Uterus (tissue), 2 donors: Measurements from ENCODE around the gene GTPBP2.

ENCODE experiments used
- POLR2A ChIP-seq, 2 donors: fragments of 450-650 bp; IDR thresholded peaks; one replicate each; pipeline ENCODE4 v1.6.1; 2016; ENCODE audit warnings: antibody characterized with exemption in 2 of 2, mild to moderate bottlenecking in 1 of 2, moderate library complexity in 1 of 2
- TF ChIP-seq, protein P1 (sequence below), 4 experiments: fragments of 200-600 bp in 2 of 4; fragments of 450-650 bp in 2 of 4; sonication (generic) in 2 of 4; IDR thresholded peaks; one replicate each; pipeline ENCODE4 v1.5.1; 2016 to 2019; ENCODE audit warnings: antibody characterized with exemption in 4 of 4, mild to moderate bottlenecking in 2 of 4, moderate library complexity in 1 of 4

DNA sequence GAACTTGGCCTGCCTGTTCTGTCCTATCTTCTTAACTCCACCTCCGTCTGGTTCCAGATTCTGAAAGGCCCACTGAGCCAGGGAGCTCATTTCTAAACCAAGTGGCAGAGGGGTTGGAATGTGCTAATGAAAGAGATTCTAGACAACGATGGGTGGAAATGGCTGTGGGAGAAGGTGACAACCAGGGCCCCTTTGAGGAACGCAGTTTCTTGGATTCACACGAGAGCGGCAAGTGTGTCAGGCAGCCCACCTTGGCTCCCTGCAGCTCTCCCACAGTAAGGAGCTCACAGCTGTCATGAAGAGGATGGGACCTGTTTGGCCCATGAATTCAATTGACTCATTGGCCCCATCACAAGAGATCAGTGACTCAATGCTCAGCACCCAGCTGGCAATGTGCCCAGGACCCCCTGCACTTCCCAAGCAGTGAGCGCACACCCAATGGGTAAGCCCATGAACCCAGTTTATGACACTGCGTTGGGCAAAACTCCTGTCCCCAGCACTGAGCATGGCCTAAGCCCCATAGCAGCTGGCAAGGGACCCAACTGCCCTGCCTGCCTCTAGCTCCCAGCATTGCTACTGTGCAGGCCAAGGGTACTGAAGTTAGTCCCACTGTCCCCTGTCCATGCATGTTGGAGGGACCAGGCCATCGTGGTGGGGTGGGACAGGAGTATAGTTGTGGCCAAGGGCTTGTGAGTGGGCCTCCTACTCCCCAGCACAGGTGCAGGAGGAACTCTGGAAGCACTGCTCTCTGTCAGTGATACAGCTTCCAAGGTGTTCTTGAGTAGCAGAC lies 42.1 kb upstream of the GTPBP2 start:
- TF ChIP-seq, protein P1, sequence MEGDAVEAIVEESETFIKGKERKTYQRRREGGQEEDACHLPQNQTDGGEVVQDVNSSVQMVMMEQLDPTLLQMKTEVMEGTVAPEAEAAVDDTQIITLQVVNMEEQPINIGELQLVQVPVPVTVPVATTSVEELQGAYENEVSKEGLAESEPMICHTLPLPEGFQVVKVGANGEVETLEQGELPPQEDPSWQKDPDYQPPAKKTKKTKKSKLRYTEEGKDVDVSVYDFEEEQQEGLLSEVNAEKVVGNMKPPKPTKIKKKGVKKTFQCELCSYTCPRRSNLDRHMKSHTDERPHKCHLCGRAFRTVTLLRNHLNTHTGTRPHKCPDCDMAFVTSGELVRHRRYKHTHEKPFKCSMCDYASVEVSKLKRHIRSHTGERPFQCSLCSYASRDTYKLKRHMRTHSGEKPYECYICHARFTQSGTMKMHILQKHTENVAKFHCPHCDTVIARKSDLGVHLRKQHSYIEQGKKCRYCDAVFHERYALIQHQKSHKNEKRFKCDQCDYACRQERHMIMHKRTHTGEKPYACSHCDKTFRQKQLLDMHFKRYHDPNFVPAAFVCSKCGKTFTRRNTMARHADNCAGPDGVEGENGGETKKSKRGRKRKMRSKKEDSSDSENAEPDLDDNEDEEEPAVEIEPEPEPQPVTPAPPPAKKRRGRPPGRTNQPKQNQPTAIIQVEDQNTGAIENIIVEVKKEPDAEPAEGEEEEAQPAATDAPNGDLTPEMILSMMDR (IDR thresholded peaks at IDR 0.05), result no peak
- TF ChIP-seq POLR2A (IDR thresholded peaks at IDR 0.05), result no peak
